Measurements from ENCODE around the gene RCAN1. TPM values are rescaled to one million over a fixed set of nuclear protein-coding genes. Genes with fewer than 3 reads are reported as not detected.

The RCAN1 gene
- total RNA-seq, 1 donor from 2014 or later = 22.9 TPM

GRCh38 chr21:34537838-34538237 is 77.1 kb downstream of the RCAN1 start:
- H3K27me3 ChIP-seq (ENCODE audit: low read depth) = no peaks in the 10 kb centered on the region
- ATAC-seq = no peak
- H3K4me3 ChIP-seq = no peak overlapping the region
- no peak for DNase-seq
- TF ChIP-seq CTCF (IDR thresholded peaks at IDR 0.05) = no peak
- H3K9me3 ChIP-seq = no peaks in the 10 kb centered on the region
- no peaks in the 10 kb centered on the region for H3K36me3 ChIP-seq
- H3K4me1 ChIP-seq = no peaks in the 10 kb centered on the region
- intact Hi-C loops (cut with DNase I) = no loop called here
- no peak overlapping the region for H3K27ac ChIP-seq

GRCh38 chr21:34536820-34537219 is 78.1 kb downstream of the RCAN1 start:
- intact Hi-C loops (cut with DNase I) = no loop called here
- Histone ChIP-seq H3K36me3 (no peaks in the 10 kb centered on the region), H3K27me3 (ENCODE audit: low read depth) (no peaks in the 10 kb centered on the region), H3K27ac (no peak overlapping the region), H3K4me1 (no peaks in the 10 kb centered on the region), H3K4me3 (no peak overlapping the region), H3K9me3 (no peaks in the 10 kb centered on the region)
- ATAC-seq (peak in 1 of 2 donors; percentile 17), DNase-seq (no peak)
- no peak for TF ChIP-seq CTCF (IDR thresholded peaks at IDR 0.05)

- Histone ChIP-seq H3K27ac (no peak overlapping the region), H3K9me3 (no peaks in the 10 kb centered on the region), H3K4me1 (no peaks in the 10 kb centered on the region), H3K36me3 (no peaks in the 10 kb centered on the region), H3K27me3 (ENCODE audit: low read depth) (no peaks in the 10 kb centered on the region), H3K4me3 (no peak overlapping the region)
- TF ChIP-seq CTCF (IDR thresholded peaks at IDR 0.05) = no peak
- intact Hi-C loops (cut with DNase I) = no loop called here
- ATAC-seq = no peak
- DNase-seq = no peak
Observed at GRCh38 chr21:34536311-34536710, 78.6 kb downstream of the RCAN1 start.

- intact Hi-C loops (cut with DNase I) = no loop called here
- no peak for TF ChIP-seq CTCF (IDR thresholded peaks at IDR 0.05)
- no peak overlapping the region for H3K27ac ChIP-seq
- H3K9me3 ChIP-seq = no peaks in the 10 kb centered on the region
- H3K4me1 ChIP-seq = no peaks in the 10 kb centered on the region
- H3K4me3 ChIP-seq = no peak overlapping the region
- H3K36me3 ChIP-seq = no peaks in the 10 kb centered on the region
- no peak for DNase-seq
- no peak for ATAC-seq
- H3K27me3 ChIP-seq (ENCODE audit: low read depth) = no peaks in the 10 kb centered on the region
Observed at GRCh38 chr21:34535886-34536285, 79.0 kb downstream of the RCAN1 start.

- peak; percentile 59 to 71 for ATAC-seq
- DNase-seq = no peak
Observed at GRCh38 chr21:34534522-34534921, 80.4 kb downstream of the RCAN1 start.

More at GRCh38 chr21:34534522-34534921, 80.4 kb downstream of the RCAN1 start:
- intact Hi-C loops (cut with DNase I) = no loop called here
- Histone ChIP-seq H3K9me3 (no peaks in the 10 kb centered on the region), H3K27me3 (ENCODE audit: low read depth) (no peaks in the 10 kb centered on the region), H3K27ac (no peak overlapping the region), H3K36me3 (no peaks in the 10 kb centered on the region), H3K4me1 (no peaks in the 10 kb centered on the region), H3K4me3 (no peak overlapping the region)
- TF ChIP-seq CTCF (IDR thresholded peaks at IDR 0.05) = no peak
